Measurements from ENCODE around the gene TBC1D22A.

The TBC1D22A gene

DNA sequence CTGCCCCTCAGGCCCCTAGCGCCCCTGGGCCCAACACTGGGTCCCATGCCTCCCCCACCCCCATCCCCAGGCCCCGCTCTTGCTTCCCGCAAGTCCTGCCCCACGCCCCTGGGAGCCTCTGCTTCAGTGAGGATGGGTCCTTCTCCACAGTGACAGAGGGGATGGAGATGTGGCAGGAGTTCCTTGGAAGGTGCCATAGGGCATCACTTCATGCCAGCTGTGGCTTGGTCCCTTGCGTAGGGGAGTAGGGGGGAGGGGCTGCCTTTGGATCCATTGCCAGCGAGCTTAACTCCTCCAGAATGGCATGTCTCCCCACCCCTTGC is 9.5 kb upstream of the TBC1D22A start:
- DNase-seq (ENCODE audit: low read depth, low spot score), result no peak

DNA sequence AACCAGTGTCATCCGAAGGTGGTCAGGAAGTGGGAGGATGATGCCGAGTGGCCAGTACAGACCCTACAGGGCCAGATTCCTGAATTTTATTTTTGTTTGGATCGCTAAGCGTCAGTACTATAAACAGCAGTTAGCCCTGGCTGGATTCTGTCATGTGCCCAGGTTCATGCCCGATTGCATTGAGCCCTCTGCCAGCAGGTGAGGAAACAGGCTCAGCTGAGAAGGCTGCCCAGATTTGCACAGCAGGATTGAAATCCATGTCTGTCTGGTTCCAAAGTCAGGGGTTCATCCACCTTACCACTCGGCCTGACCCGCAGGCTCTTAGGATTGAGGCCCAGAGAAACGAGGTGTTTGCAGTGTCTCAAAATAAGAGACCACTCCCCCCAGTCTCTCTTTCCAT is 9.1 kb upstream of the TBC1D22A start:
- DNase-seq (ENCODE audit: low read depth, low spot score), result no peak

DNA sequence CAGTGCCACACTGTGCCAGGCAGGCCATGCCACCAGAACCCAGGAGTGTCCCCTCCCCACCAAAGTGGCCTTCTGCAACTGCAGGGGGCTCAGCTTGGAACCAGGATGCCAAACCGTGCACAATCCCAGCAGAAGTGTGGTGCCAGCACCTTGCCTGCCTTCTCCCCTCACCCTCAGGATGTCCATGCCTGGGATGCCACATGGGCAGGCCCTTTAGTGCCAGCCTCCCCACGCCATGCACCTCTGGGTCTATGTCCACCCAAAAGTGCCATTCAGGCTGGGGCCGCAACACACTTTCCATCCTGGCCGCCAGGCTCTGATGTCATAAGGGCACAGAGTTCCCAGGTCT is 8.7 kb upstream of the TBC1D22A start:
- no peak for DNase-seq (ENCODE audit: low read depth, low spot score)

DNA sequence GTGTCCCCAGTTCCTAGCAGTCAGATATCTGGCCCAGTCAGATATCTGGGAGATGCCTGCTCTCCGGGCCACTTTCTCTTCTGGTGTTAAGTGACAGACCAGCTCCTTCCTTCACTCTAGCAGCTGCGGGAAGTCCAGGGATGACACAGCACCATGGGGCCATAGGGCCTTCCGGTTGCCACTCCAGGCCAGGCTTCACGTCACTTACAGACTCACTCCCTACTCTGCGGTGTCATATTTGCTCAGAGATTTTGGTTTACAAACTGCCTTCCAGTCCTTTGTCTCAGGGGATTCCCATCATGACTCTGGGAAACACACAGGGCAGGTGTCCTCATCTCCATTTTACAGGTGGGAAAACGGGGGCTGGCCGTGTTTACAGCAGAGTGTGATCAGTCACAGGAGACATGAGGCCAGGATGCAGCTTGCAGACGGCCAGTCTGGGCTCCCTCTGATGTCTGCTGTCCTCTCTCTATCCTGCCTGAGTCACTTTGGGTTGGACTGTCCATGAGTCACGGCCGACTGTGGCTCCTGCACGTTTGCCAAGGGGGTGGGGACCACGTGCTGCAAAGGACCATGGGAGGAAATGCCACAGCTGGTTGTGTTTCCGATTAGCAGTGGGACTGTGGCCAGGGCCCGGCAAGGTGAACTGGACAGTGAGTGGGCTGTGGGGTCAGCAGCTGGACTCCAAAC is 8.2 kb upstream of the TBC1D22A start:
- no peak for DNase-seq (ENCODE audit: low read depth, low spot score)

DNA sequence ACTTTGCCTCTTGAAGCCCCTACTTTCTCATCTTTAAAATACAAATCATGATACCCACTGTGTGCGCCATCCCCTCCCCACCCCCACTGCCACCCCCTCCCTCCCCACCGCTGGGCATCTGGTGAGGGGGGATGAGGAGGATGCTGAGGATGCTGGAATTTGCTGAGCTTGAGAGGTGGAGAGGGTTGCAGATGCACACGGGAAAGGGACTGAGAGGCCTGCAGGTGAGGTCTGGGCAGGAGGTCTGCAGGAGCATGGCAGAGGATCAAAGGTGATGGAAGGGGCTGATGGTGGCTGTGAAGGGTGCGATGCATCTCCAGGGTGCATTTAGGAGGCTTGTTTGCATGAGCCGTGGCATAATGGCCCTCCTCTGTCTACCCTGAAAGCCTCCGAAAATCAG is 7.6 kb upstream of the TBC1D22A start:
- DNase-seq (ENCODE audit: low read depth, low spot score), result no peak

DNA sequence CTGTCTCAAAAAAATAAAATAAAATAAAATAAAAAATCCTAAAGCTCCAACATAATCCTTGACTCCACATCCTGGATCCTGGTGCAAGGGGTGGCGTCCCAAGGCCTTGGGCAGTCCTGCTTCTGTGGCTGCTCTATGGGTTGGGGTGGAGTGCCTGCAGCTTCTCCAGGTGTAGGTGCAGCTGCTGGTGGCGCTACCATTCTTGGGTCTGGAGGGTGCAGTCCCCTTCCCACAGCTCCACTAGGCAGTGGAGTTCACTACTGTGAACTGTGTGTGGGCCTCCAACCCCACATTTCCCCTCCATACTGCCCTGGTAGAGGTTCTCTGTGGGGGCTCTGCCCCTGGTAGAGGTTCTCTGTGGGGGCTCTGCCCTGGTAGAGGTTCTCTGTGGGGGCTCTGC is 6.9 kb upstream of the TBC1D22A start:
- DNase-seq (ENCODE audit: low read depth, low spot score), result no peak

DNA sequence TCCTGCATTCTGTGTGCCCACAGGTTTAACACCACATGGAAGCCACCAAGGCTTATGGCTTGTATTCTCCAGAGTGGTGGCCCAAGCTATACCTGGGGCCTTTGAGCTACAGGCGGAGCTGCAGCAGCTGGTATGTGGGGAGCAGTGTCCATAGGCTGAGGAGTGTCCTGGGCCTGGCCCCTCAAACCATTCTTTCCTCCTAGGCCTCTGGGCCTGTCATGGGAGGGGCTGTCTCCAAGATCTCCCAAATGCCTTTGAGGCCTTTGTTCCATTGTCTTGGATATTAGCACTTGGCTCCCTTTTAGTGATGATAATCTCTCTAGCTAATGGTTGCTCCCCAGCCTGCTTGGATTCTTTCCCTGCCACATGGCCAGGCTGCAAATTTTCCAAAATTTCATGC is 6.4 kb upstream of the TBC1D22A start:
- no peak for DNase-seq (ENCODE audit: low read depth, low spot score)

DNA sequence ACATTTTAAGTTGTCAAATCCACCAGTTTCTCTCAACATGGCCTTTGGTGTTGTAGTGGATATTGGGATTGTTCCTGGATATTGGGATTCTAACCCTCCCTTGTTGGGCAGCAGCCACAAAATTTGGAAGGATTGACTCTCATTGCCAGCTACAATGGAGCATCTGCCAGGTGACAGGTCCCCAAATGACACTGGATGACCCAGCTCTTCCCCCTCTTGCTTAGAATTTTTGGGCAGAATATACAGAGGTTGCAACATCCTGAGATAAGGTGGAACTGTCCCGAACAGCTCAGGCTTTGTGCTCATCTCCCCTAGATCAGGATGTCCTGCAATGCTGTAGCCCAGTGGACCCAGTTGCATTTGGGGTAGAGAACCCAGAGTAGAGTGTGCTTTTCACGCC is 5.3 kb upstream of the TBC1D22A start:
- no peak for DNase-seq (ENCODE audit: low read depth, low spot score)

DNA sequence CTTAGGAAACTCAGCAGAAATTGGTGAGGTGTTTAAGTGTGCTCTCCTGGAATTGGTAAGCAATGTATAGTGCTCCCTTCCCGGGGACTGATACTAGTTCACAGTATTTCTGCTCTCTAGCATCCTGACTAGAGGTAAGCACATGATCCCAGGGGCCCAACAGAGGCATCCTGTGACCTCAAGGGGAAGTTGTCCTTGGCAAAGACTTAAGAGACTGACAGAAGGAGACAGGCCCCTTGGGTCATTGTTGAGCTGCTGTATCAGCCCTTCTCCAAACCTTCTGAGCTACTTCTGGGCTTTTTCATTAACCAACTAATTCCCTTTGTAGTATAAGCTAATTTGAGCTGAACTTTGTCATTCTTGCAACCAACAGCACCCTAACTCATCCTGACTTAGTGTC is 4.3 kb upstream of the TBC1D22A start:
- DNase-seq (ENCODE audit: low read depth, low spot score), result no peak

DNA sequence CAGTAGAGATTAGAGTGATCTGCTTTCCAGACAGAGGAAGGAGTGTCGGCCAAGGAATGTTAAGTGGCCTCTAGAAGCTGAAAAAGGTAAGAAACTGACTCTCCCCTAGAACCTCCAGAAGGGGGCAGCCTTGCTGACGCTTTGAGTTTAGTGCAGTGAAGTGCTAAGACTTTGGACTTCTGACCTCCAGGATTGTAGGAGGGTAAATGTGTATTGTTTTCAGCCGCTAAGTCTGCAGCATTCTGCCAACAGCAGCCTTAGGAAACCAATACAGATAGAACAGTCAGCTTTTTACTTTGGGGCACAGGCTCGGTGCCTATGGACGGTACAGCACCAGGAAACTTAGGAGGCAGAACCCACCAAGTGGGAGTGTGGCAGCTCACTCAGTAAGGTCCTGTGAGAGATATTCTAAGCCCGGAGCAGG is 3.6 kb upstream of the TBC1D22A start:
- no peak for DNase-seq (ENCODE audit: low read depth, low spot score)

DNA sequence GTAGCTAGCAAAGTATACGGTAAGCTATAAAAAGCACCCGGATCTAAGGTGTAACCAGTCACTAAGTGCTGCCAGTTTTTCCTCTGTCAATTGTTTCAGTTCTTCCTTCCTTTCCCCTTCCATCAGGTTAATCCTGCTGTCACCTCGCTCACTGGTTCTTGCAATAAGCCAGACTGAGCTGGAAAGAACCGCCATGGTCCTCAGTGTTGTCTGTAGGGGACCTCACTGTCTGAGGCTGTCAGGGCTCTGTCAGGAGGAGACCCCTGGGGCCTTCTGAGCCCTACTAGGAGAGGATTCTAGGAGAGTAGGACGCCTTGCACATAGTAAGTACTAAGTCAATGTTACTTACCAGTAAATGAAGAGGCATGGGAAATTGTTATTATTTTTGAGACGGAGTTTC is 1.4 kb upstream of the TBC1D22A start:
- DNase-seq (ENCODE audit: low read depth, low spot score), result no peak

DNA sequence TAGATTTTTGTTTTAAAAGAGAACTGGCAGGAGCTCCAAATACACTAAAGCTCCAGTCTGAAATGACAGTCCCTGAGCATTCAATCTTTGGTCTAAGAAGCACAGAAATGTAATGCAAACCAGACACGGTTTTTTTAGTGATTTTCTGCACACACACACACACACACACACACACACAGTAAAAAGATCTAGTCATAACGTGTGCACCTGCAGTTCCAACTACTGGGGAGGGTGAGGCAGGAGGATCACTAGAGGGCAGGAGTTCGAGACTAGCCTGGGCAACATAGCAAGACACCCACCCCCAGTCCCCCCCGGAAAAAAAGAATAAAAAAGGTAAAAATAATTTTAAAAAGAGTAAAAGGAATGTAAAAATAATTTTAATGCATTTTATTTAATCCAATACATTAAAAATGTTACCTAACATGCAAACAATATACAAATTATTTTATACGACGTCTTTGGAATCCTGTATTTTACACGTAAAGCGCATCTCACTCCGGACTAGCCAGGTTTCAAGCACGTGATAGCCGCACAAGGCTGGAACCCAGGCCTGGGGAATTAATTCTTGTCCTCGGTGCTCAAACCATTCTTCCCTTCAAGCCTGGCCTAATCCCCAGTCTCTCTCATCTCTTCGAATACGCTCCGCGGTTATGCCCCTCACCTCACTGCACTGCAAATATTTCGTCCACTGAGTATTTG is 762 bp upstream of the TBC1D22A start:
- DNase-seq (ENCODE audit: low read depth, low spot score), result no peak

DNA sequence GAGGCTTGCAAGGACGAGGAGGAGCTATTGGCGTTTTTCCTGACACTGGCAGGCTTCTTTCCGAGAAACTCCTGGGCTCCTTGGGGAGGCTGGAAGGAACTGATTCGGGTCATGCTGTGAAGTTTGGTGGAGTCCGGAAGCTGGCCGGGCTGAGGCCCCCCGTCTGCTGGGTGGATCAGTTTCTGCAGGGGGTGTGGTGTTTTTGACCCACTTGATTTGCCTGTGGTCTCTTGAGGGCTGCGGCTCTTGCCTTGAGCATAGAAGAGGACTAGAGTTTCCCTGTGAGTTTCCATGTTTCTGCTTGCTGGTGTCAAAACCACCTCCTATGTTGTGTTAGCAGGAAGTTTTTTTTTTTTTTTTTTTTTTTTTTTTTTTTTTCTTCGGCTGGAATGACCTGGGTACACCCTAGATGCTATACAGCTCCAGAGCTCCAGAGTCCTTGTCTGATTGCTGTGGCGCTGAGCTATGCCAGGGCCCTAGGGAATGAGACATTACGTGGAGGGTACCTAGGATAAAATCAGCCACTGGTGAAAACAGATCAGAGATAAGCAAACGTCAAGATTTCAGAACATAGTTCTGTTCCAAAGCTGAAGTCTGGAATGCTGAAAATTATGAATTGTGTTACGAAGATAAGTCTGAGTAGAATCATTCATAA is 728 bp downstream of the TBC1D22A start:
- DNase-seq (ENCODE audit: low read depth, low spot score), result no peak

DNA sequence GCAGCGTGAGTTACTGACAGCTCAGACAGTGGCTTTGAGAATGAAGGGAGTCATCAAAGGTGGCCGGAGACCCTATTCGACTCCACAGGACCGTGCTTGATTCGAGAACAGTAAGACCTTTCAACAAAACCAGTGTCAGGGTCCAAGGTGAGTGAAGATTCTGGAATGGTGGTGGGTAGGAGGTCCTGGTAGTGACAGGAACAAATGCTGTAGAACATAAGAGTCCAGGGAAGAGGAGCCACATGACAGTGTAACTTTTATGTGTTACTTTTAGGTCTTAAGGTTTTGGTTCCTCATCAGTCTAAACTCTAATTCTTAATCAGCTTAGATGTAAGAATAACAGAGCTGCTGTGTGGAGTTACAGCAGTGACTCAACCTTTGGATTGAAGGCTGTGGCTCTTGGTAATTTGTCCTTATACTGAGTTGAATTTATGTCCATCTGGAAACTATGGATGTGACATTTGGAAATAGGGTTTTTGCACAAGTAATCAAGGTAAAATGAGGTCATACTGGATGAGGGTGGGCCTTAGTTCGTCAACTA is 1.8 kb downstream of the TBC1D22A start:
- no peak for DNase-seq (ENCODE audit: low read depth, low spot score)

DNA sequence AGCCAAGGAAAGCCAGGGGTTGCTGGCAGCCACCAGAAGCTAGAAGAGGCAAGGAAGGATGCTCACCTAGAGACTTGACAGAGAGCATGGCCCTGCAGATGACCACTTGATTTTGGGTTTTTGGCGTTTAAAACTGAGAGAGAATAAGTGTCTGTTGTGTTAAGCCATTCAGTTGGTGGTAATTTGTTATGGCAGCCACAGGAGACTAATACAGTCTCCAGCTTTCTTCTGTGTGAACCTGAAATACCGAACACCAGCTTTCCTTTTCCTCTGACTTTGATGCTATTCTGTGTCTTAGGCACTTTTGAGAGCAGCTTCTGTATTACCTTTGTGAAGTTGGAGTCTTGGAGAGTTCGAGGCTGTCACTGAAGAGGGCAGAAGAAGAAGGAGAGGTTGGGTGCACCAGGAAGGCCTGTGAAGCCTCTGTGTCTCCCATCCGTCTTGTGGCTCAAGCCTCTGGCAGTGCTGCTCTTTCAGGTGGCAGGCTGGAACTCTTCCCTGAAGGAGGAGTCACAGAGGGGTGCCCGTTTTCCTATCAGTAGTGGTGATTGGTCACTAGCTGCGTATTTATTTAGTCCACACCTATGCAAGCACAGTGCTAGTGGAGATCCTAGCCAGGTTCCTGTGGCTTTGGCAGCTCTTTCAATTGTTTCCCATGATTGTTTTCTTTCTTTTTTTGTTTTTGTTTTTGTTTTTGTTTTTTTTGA is 2.5 kb downstream of the TBC1D22A start:
- DNase-seq (ENCODE audit: low read depth, low spot score), result no peak

DNA sequence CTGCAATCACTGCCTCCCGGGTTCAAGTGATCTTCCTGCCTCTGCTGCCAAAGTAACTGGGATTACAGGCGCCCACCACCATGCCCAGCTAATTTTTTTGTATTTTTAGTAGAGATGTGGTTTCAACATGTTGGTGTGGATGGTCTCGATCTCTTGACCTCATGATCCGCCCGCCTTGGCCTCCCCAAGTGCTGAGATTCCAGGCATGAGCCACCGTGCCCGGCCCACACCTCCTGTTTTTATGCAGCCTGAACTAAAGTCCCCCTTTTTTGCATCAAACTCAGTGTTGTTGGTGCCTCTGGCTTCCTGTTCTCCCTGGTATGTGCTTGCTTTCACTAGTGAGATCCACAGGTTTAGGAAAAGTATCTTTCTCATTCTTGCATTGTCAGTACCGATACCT is 4.2 kb downstream of the TBC1D22A start:
- no peak for DNase-seq (ENCODE audit: low read depth, low spot score)

DNA sequence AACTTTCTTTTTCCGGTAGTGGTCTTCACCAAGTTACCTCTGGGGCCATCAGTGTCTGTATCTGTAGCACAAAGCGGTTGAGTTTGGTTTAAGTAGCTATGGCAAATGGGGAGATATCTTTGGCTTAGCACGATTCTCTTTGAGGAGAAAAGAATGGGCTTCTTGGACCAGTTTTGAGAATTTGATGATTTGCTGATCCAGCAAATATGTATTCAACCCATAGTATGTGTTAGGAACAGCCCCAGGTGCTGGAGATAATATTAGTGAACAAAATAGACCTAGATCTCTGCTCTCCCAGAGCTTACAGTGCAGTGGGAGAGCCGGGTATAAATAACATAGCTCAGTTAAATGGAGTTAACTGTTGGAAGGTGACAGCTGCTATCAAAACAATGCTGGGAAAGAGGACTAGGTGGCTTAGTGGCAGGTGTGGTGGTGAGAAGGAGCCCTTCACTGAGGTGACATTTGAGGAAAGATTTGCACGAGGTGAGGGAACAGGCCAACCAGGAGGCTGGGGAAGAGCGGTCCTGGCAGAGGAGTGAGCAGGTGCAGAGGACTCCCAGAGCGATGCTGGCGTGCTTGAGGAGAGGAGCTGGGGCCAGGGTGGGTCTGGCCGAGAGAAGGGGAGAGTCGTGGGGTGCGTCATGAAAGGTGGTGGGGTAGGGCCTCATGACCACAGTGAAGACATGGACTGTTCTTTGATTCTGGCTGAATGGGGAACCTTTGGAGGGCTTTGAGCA is 5.0 kb downstream of the TBC1D22A start:
- DNase-seq (ENCODE audit: low read depth, low spot score), result no peak

DNA sequence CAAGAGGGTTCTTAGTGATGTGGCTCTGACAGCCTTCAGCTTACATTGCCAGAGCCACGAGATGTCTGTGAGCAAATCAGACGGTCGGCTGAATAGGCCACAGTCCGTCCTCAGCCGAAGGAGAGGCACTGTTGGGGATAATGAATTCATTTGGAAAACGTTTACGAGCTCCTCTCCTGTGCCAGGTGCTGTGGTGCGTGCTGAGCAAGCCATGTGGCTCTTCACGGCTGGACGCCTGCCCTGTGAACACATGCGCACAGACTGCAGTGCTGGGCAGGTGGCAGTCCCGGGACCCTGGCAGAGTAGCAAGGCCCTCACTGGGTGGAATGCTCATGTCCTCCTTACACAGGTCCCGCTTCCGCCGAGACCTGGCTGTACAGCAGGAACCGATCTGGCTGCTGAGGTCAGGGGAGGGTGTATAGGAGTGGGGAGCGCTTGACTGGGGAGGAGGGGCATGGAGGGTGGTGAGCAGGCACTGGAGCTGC is 6.8 kb downstream of the TBC1D22A start:
- no peak for DNase-seq (ENCODE audit: low read depth, low spot score)

DNA sequence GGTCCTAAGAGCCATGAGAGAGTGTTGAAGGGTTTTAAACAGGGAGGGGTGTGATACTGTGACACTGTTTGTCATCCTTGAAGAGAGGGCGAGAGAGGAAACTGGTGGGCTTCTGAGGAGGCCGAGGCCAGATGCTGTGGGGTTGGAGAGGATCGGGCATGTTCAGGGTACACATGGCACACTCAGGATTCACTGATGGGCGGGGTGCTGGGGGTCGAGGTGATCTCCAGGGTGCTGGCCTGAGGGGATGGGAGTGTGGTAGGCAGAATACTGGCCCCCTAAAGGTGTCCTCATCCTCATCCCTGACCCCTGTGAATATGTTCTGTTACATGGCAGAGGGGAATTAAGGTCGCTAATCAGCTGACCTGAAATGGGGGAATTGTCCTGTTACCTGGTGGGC is 7.3 kb downstream of the TBC1D22A start:
- no peak for DNase-seq (ENCODE audit: low read depth, low spot score)

DNA sequence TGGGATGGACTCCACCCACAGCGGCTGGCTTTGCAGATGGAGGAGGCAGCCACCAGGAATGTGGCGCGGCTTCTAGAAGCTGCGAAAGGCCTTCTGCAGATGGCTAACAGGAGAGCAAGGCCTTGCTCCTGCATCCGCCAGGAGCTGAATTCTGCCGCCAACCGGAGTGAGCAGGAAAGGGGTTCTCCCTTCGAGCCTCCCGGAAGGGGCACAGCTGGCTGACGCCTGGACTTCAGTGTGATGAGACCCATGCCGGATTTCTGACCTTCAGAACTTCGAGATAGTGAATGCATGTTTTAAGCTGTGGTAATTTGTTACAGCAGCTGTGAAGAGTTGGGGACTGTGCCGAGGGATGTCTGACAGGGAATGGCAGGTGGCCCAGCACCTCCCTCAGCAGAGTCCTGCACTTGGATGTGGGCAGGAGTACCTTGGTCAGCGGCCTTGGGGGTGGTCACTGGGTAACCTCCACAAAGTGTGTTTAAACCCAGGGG is 7.7 kb downstream of the TBC1D22A start:
- DNase-seq (ENCODE audit: low read depth, low spot score), result no peak

DNA sequence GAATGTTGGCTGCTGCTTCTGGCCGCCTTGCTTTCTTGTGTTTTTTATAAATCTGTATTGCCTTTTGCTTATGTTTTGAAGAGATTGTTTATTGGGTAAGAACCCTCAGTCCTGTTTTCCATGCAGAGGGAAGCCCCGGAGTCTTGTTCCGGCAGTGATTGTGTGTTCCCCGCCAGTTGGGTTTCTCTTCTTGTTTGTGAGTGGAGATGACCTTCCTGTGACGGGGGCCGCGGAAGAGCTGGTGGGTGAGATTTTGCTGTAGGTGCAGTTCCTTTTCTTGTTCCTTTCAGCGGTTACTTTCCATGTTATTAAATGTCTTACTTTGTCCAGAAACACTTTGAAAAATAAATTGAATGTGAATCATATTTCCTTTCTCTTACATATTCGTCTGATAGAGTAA is 8.3 kb downstream of the TBC1D22A start:
- no peak for DNase-seq (ENCODE audit: low read depth, low spot score)
